Adrenal gland (tissue), 5 donors: ENCODE measurements around the gene TECR.

ENCODE experiments used
- POLR2A ChIP-seq, 2 donors: fragments of 450-650 bp; IDR thresholded peaks; one replicate each; pipeline ENCODE4 v1.6.1; 2017; ENCODE audit warnings: antibody characterized with exemption in 2 of 2, mild to moderate bottlenecking in 2 of 2, moderate library complexity in 1 of 2
- TF ChIP-seq, protein P1 (sequence below), 6 experiments: fragments of 450-650 bp in 4 of 6; fragments of 200-600 bp in 2 of 6; sonication (generic) in 1 of 6; IDR thresholded peaks; 1 replicate in 5 of 6; 2 replicates in 1 of 6; pipeline versions ENCODE4 v1.5.1 to v1.8.0; 2016 to 2021; ENCODE audit warnings: antibody characterized with exemption in 6 of 6, mild to moderate bottlenecking in 2 of 6, moderate library complexity in 1 of 6
- donor health status: DM: no; HTN: no; CAD: no.

DNA sequence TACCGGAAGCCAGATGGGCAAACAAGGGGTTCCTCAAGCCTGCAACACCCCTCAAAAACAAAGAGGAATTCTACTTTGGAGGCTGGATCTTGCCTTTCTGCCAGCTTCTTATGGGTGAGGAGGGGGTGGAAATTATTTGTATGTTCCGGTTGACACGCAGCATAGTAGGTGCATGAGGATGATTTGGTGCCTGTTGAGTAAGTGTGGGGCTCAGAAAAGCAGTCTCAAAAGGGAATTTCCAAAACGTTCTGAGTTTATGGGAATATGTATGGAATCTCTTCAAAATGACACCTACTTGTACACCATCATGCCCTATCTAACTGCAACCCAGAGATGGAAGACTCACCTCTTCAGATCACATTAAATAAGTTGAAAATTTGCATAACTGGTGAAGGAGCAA lies 3.0 kb upstream of the TECR start:
- TF ChIP-seq POLR2A (IDR thresholded peaks at IDR 0.05) = no peak
- TF ChIP-seq, protein P1, sequence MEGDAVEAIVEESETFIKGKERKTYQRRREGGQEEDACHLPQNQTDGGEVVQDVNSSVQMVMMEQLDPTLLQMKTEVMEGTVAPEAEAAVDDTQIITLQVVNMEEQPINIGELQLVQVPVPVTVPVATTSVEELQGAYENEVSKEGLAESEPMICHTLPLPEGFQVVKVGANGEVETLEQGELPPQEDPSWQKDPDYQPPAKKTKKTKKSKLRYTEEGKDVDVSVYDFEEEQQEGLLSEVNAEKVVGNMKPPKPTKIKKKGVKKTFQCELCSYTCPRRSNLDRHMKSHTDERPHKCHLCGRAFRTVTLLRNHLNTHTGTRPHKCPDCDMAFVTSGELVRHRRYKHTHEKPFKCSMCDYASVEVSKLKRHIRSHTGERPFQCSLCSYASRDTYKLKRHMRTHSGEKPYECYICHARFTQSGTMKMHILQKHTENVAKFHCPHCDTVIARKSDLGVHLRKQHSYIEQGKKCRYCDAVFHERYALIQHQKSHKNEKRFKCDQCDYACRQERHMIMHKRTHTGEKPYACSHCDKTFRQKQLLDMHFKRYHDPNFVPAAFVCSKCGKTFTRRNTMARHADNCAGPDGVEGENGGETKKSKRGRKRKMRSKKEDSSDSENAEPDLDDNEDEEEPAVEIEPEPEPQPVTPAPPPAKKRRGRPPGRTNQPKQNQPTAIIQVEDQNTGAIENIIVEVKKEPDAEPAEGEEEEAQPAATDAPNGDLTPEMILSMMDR (IDR thresholded peaks at IDR 0.05) = no peak
